ENCODE results near the gene CERS3.

GRCh38 chr15:100393008-100393407, 135.7 kb downstream of the CERS3 start:
- TF ChIP-seq, protein P1, sequence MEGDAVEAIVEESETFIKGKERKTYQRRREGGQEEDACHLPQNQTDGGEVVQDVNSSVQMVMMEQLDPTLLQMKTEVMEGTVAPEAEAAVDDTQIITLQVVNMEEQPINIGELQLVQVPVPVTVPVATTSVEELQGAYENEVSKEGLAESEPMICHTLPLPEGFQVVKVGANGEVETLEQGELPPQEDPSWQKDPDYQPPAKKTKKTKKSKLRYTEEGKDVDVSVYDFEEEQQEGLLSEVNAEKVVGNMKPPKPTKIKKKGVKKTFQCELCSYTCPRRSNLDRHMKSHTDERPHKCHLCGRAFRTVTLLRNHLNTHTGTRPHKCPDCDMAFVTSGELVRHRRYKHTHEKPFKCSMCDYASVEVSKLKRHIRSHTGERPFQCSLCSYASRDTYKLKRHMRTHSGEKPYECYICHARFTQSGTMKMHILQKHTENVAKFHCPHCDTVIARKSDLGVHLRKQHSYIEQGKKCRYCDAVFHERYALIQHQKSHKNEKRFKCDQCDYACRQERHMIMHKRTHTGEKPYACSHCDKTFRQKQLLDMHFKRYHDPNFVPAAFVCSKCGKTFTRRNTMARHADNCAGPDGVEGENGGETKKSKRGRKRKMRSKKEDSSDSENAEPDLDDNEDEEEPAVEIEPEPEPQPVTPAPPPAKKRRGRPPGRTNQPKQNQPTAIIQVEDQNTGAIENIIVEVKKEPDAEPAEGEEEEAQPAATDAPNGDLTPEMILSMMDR (IDR thresholded peaks at IDR 0.05) = no peak
- TF ChIP-seq POLR2A (IDR thresholded peaks at IDR 0.05) = no peak

All from thyroid gland (tissue), 4 donors.